GM18520 (cell line): ENCODE results near the gene NTRK2.
A peak's percentile ranks its signal among the peaks of the same experiment; 100 is the strongest.

Source experiments
- ATAC-seq: cut with Tn5 transposase; IDR thresholded peaks from one replicate; pipeline ENCODE4 v1.9.1; 2021; ENCODE audit not compliant: unreplicated experiment

The NTRK2 gene

DNA sequence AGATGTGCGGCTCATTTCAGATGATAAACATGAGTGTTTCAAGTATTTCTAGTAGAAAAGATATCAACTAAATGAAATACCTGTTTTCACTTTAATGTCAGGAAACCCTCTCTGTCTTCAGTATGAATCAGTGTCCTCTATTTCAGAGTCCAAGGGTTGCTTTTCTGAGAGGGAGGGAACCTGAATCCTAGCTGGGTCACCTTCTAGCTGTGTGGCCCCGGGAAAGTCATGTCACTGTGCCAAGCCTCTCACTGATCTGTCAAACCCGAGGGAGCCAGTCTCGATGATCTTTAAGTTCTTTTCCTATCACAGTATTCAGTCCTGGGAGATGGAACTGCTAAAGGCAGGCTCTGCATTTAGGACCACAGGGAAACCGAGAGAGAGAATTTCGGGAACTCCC, 258.9 kb downstream of the NTRK2 start:
- ATAC-seq = no peak

DNA sequence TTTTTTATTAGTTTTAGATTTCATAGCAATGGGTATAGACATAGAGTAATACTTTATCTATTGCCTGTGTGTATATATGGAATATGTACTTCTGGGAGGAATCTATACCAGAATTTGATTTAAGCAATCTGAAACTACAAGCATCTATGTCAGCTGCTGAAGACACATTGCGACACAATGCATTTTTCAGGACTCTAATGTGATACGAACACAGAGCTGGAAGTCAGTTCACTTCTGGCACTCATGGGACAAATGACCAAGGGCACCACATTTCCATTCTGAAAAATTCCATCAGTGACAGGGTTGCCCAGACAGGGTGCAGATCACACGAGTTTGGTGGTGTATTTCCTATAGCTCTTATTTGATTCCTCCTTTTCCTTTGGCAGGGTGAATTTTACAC, 259.5 kb downstream of the NTRK2 start:
- no peak for ATAC-seq

DNA sequence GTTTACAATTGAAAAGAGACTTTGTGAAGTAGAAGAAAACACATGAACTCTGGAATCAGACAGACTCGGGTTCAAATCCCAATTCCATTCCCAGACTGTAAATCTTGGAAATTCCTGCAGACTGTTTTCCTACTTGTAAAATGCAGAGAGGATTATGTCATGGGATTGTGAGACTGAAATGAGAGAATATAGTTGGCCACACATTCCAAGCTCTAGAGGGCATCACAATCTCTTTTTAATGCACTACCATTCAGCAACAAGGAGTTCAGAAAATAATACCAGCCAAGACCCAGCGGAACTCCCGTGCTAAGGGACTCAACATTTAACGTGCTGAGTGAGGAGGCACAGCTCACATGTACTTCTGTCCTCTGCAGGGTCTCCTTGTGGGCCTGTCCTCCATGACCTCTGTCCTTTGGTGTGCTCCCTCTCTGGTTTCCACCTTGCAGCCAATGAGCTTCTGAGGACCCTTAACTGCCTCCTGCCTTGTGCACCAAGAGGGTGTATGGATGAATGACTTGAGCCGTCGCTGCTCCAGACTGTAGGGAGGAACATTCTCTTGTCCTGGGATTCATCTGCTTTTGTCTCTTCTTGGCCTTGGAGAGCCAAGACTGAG, 263.5 kb downstream of the NTRK2 start:
- no peak for ATAC-seq

DNA sequence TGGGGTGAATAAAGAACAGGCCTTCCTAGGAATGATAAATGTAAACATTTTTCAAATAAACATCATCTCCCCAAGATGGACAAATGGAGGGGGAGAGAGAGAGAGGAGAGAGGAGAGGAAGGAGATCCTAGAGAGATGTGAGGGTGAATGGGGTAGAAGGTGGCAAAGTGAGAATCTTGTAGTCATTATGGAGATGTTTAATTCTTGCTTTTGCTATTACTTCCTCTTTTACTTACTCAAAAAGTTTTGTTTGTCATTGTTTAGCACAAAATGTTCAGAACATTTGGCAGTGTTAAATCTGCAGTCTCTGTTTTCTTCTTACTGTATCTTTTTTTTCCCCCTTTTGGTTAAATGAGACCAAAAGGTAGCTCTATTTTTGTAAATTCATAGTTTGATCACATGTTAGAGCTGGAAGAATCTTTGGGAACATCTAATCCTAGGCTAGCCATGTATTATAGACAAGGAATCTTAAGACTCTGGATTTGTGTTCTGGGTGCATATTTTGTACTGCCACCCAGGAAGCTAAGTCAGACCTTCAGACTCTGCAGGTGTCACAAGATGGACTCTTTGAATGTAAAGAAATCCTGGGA, 266.1 kb downstream of the NTRK2 start:
- ATAC-seq = peak; percentile 55

DNA sequence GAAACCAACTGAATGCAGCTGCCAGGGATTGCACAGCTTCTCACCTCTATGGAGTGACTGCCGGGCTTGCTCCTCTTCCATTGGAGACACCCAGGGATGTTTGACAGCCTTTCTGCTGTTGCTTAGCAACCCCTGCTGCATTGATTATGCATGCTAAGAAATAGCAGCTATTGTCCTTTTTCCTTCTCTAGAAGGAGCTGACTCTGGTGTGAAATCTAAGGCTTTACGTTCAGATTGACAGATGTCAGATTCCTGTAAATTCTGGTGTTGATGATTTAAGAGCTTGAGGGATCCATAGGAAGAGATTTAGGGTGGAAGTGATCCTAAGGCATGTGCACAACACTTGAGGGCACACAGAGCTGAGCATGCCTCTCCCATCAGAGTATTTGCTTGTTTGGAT, 267.7 kb downstream of the NTRK2 start:
- no peak for ATAC-seq

DNA sequence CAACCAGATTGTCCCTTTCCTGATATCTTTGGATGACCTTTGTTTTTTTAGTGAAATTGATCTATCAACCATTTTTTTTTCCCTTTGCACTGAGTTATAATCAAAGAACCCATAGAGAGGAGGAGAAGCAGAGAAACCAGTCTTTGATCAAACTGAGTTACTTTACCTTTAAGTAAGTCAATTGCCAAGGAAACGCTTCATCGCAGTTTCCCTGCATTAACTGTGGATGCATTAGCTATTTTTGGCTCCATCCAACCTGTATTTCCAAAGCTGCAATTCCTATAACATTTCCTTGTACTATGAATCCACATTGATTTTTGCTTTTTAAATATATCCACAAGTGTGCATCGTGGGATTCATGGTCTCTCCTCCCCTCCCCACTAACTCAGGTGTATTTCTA, 268.1 kb downstream of the NTRK2 start:
- ATAC-seq = no peak

DNA sequence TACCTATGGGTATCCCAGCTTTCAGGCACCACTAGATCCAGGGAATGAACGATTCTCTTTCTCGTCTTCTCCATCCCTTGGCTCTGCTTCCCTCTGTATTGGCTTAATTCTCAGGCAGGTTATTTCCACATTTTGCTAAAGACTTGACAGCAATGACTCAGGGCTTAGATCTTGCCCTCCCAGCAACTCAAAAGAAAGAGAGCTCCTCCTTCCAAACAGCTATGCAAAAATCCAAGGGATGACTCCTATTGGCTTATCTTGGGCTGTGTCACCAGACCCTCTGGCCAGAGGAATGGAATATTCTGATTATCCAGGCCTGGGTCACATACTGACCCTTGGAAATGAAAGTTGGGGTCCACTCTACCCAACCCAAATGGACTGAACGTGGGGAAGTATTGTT, 270.2 kb downstream of the NTRK2 start:
- ATAC-seq = no peak

DNA sequence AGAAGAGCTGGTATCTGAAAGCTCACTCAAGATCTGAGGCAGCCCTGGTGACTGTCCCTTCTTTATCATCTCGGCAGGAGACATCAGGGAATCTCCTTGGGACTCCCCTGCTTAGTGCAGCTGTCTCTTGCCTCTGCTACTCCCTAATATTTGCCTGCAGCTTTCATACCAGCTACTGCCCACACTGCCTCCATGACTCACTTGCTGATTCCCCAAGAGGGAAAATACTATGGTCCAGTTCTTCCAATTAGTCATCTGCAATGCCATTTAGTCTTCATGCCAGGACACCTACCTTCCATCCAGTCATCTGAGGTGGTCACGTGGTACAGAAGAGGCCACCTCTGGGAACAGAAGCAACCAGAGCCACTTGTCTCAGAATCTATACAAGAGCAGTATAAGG, 270.8 kb downstream of the NTRK2 start:
- no peak for ATAC-seq

DNA sequence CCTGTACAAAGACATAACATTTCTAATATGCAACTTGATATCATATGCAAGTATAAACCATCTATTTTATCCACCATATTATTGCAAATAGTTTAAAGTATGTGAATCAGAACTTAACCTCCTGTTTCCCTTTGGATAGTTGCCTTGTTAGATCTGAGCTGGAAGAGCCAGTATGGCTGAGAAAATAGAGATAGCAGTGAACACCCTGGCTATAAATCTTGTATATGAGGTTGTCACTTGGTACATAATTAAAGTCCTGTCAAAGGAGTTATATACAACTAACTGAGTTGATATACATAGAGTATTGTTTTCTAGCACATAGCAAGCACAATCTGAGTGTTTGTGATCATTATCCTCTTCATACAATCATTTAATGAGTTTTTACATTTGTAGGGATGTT, 272.3 kb downstream of the NTRK2 start:
- no peak for ATAC-seq

DNA sequence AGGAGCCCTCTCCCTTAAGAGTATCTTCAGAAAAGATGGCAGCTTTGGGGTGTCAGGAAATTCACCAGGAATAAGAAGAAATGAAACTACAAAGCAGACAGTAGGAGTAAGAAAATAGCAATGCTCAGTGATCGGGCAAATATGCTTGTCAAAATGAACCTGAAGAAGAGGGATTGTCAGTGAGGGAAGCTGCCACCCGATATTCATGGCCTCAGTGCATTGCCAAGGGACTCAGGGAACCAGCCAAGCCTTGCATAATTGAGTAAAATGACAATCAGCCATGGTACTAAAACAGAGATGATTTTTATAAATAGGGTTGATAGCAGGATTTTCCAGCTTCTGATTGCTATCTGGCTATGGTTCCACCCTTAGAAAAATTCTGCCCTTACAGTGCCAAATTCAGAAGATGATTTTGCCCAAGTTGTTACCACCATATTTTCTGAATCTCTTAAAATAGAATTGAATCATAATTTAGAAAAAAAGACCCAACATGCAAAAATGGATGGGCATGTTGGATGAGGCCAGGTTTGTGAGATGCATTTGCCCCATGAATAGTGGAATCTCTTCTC, 274.0 kb downstream of the NTRK2 start:
- no peak for ATAC-seq

DNA sequence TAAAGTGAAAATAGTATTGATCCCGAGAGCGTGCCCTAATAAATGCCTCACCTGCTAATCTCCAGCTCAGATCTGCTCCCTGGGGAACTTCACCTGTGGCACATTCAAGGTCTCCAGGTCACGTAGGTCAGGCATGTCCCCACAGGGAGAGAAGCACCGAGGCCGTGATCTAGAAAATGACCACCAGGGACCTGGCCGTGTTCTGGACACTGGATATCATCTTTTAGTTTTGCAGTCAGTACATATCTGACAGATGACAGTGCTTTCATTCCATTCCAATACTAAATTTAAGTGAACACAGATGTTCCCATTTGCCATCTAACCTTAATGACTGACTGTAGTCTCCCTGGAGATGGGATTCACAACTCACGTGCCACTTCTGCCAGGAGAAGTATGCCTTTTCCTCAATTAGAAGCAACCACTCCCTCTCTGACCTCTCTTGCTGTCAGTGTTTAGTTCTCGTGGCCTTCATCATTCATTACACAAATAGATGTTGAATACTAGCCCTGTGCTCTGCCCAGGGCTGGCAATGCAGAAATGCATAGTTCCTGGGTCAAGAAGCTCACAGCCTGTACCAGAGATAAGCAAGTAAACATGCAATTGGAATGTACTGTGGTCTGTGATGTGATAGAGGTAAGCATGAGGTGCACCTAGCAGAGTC, 276.5 kb downstream of the NTRK2 start:
- no peak for ATAC-seq

DNA sequence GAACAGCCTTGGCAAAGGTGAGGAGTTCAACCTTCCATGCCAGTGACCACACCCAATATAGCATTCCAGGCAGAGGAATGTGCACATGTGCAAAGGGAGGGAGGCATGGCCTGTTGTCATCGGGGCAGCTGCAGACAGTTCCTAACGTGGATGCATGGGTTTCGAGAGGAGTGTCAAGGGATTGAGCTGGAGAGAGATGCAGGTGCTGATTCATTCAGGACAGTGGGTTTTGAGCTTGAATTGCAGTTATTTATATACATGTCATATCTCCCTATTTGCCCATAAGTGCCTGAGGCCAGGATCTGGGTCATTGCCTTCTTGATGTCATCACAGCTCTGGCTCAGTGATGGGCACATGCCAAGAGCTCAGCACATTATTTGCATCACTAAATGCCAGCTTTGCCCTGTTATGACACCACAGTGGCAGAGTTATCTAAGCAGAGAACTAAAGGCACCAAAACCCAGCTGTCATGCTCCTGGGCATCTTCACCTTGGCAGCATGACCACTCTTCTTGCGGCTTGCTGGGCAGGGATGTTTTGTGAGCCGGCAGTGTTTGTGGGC, 278.0 kb downstream of the NTRK2 start:
- ATAC-seq = no peak

DNA sequence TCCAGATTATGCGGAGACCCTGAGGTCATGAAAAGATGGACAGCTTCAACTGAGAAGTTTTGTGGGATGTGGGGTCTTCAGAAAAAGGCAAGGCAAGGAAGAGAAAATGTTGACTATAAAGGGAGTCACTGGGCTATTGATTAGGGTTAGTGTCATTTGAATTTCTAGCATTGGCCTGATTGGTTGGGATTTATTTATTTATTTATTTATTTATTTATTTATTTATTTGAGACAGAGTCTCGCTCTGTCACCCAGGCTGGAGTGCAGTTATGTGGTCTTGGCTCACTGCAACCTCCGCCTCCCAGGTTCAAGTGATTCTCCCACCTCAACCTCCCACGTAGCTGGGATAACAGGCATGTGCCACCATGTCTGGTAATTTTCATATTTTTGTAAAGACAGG, 279.7 kb downstream of the NTRK2 start:
- no peak for ATAC-seq

DNA sequence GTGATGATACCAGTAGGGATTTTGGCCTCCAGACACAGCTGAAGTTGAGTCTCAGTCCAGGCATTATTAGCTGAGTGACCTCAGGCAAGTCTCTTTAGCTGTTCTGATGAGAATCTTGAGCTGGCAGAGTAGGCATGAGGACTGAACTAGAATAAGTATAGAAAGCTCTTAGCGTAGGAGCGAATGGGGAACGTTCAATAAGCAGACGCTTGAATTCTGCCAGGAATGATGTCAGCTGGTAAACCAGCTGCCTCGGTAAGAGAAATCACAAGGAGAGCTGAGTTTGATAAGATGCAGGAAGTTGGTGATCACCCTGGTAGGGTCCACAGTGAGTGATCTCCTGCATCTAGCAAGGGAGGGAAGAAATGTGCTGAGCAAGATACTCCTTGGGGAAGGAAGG, 280.4 kb downstream of the NTRK2 start:
- ATAC-seq = no peak

DNA sequence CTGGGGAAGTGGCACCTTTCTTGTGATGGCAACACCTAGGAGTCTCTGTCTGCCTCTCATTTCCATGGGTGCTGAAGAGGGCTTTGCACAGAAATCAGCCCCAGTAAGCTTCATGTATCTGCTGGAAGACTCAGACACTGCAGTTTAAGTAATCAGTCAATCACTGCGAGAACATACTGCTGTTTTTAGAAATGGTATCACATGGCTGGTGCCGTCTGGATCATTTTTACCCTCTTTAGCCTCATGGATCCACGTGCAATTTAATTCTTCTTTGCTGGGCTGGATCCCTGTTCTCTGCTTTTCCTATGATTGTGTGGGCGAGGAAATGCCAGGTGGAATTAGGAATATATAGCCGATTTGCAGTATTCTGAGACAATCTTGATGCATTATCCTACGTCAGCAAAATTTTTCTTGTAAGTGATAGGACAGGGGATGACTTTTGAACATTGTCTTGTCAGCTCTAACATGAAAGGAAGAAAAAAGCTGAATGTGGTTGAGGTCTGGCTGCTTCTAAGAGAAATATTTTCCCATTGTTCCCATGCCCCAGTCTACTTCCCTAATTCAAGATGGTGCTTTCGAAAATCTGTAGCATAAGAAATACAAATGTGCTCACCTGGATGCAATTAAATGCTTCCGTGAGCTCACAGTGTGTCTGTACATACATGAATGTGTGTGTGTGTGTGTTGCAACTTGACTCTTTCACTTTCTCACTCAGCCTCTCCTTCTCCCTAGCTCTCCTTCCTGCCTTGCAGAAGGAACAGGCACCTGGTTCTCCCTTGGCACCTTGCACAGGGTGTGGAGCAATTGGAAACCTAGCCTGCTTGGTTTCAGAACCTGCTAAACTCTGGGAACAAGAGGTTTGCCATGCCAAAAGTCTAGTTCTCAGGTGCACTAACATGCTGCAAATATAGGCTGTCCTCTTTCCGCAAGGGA, 281.6 kb downstream of the NTRK2 start:
- ATAC-seq = no peak

DNA sequence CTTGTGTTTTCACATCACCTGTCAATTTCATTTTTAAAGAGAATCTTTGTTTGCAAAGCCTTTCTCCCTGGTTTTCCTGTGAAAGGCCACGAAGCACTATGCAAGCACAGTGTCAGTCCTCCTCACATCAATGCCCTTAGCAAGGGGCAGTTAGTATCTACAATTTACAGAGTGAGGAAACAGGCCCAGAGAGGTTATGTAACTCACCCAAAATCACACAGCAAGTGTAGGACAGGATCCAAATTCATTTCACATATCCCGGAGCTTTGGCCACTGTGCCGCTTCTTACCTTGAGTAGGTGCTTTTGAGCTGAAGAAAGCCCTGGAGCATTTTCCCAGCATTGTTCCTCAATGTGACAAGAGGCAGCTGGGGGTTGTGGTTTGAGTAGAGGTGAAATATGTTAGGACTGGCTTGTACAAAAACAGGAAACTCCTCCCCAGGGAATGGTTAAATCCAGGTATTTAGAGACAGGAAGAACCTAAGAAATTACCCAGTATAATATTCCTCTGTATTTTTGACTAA, 283.8 kb downstream of the NTRK2 start:
- no peak for ATAC-seq

DNA sequence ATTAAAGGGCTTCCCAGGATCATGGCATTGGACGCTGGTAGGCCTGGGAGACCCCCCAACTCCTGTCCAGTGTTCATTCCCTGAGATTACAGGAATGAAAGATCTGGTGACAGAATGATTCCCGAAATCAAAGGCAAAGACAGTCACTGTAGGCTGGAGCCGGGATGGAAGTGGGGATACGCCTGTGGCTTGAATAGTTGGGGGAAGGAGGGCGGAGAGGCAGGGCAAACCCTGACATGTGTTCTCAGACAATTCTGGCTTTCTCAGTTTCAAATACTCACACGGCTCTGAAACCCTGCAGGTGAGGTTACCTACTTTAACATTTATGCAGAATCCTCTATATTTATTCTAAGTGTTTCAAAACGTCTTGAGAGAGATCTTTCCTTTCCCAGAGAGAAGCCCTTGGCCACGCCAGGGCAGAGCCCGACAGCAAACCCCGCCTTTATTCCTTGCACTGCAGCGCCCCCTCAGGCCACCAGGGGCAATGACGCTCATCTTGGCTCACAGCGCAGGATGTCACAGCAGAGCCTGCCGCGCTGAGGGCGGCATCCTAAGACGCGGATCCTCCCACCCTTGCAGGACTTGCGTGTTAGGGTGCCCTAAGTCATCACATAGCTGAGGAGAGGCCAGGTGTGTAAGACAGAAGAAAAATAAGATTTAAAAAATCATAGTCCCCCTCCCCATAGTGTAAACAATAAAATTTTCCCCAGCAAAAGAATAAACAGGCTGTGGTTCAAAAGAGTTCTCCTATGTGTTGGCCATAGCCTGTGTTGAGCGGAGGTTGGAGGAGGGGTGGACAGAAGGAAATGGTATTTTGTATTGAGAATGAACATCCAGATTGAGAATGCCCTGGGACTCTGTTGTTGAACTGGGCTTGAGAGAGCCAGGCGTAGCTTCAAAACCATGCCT, 284.5 kb downstream of the NTRK2 start:
- ATAC-seq = peak; percentile 71

DNA sequence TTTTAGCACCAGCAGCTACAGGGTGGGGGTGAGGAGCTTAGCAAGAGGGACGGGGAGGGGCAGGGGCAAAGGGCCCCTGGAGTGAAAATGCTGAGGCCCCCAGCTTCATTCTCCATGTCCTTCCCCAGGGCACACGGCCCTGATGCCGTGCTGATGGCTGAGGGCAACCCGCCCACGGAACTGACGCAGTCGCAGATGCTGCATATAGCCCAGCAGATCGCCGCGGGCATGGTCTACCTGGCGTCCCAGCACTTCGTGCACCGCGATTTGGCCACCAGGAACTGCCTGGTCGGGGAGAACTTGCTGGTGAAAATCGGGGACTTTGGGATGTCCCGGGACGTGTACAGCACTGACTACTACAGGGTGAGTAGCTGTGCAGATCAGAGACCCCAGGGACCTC, 285.6 kb downstream of the NTRK2 start:
- no peak for ATAC-seq

DNA sequence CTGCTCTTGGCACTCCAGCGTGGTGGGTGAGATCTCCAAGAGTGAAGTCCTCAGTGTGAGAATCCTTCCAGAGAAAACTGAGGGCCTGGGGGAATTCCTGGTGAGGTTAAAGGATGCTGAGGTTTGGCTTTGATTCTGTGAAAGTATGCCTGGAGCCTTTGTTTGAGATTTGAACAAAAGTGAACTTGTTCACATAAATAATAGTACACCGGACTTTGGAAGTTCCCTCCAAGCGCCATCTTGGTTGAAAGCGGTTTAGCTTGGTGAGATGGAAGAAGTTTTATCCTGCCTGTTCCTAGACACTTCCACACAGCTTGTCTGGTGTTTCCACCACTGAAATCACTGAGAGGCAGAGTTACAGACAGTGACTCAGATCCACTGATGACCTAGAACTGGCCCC, 286.4 kb downstream of the NTRK2 start:
- no peak for ATAC-seq

DNA sequence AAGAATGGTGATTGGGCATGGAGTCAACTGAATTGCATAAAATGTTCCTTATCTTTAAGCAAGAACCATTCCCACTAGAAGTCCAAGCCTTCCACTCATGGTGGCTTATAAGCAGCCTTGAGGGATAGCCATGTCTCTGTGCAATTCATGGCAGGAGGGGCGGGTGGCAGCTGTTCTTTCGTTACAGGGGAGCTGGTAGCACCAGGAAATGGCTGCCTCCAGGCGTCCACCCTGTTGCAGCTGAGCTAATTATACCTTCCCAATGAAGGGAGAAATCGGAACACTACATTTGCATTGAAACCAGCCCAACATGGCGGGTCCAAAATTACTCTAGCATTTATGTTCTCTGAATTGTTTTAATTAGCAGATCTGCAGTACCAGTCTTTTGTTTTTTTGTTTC, 289.8 kb downstream of the NTRK2 start:
- no peak for ATAC-seq
